Loucy (cell line): ENCODE data around the gene SHISA4.

Experiments used
- EZH2phosphoT487 ChIP-seq: fragments of 200-600 bp; IDR thresholded peaks from 2 replicates; pipeline ENCODE4 v1.6.1; 2018; ENCODE audit warnings: antibody characterized with exemption, mild to moderate bottlenecking, moderate library complexity, borderline replicate concordance
- TF ChIP-seq, protein P1 (sequence below): fragments of 200-600 bp; sonication (generic); conservative IDR thresholded peaks from 2 replicates; pipeline ENCODE4 v1.5.1; 2014; ENCODE audit warnings: mild to moderate bottlenecking, antibody characterized with exemption, low read length

- TF ChIP-seq, protein P1, sequence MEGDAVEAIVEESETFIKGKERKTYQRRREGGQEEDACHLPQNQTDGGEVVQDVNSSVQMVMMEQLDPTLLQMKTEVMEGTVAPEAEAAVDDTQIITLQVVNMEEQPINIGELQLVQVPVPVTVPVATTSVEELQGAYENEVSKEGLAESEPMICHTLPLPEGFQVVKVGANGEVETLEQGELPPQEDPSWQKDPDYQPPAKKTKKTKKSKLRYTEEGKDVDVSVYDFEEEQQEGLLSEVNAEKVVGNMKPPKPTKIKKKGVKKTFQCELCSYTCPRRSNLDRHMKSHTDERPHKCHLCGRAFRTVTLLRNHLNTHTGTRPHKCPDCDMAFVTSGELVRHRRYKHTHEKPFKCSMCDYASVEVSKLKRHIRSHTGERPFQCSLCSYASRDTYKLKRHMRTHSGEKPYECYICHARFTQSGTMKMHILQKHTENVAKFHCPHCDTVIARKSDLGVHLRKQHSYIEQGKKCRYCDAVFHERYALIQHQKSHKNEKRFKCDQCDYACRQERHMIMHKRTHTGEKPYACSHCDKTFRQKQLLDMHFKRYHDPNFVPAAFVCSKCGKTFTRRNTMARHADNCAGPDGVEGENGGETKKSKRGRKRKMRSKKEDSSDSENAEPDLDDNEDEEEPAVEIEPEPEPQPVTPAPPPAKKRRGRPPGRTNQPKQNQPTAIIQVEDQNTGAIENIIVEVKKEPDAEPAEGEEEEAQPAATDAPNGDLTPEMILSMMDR: no peak
- TF ChIP-seq EZH2phosphoT487: no peak
Measured at GRCh38 chr1:201898992-201899391, 10.3 kb downstream of the SHISA4 start.
